ENCODE results near the gene HIVEP3.

DNA sequence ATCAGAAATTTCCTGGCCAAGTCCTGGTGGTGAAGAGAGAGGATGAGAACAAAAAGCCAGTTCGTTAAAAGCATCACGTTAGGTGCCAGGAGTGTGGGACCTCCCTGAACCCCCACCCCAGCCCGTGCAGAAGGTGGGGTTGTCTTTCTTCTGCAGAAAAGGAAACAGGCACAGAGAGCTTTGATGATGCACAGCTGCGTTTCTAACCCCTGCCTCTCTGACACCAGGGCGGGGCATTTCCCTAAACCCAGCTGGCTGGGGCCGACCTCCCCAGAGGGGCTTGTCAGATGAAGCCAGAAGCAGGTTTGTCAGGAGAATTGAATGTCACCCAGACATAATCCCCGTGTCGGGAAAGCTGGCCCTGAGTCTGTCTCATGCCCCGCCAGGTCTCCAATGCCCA lies 244.9 kb downstream of the HIVEP3 start:
- TF ChIP-seq, protein P1, sequence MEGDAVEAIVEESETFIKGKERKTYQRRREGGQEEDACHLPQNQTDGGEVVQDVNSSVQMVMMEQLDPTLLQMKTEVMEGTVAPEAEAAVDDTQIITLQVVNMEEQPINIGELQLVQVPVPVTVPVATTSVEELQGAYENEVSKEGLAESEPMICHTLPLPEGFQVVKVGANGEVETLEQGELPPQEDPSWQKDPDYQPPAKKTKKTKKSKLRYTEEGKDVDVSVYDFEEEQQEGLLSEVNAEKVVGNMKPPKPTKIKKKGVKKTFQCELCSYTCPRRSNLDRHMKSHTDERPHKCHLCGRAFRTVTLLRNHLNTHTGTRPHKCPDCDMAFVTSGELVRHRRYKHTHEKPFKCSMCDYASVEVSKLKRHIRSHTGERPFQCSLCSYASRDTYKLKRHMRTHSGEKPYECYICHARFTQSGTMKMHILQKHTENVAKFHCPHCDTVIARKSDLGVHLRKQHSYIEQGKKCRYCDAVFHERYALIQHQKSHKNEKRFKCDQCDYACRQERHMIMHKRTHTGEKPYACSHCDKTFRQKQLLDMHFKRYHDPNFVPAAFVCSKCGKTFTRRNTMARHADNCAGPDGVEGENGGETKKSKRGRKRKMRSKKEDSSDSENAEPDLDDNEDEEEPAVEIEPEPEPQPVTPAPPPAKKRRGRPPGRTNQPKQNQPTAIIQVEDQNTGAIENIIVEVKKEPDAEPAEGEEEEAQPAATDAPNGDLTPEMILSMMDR (IDR thresholded peaks at IDR 0.05; ENCODE audit: borderline replicate concordance, extremely low read depth, low read length, poor library complexity, severe bottlenecking): peak; percentile 19
- TF ChIP-seq EZH2 (IDR thresholded peaks at IDR 0.05; ENCODE audit: borderline replicate concordance, low read depth, low read length, severe bottlenecking): no peak

All from DND-41 (cell line).